ENCODE results near the gene PTPN18.

Gene PTPN18

DNA sequence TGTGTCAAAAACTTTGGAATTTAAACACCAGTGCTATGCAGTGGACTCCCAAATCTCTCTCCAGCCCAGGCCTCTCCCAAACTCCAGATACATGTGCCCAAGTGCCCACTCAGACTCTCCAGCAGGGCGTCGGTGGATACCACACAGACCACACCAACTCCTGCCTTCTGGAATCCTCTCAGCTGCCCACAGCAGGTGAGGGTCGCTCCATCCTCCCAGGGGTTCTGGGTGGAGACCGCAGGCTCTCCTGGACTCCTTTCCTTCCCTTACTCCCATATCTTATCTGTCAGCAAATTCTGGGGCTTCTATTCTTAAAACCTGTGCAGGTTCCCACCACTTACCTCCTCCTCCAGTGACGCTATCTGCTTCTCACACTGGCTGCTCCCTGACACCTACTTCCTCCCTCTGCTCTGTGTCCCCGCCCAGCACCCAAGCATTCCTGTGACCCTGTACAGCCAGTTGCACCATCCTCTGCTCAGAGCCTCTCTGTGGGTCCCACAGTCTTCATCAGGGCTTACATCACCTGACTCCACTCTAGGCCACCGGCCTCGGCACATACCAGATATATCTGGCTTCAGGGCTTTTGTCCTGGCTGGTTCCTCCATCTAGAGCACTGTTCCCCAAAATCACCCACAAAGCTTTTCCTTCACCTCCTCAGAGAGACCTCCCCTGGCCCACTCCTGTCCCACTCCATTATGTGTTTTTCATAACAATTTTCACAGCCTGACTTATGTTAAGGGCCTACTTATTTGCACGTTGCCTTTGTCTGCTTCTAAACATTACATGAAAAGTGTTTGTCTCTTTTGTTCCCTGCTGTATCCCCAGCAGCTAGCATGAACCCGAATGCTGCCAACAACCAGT, 15.7 kb upstream of the PTPN18 start:
- DNase-seq, result no peak

DNA sequence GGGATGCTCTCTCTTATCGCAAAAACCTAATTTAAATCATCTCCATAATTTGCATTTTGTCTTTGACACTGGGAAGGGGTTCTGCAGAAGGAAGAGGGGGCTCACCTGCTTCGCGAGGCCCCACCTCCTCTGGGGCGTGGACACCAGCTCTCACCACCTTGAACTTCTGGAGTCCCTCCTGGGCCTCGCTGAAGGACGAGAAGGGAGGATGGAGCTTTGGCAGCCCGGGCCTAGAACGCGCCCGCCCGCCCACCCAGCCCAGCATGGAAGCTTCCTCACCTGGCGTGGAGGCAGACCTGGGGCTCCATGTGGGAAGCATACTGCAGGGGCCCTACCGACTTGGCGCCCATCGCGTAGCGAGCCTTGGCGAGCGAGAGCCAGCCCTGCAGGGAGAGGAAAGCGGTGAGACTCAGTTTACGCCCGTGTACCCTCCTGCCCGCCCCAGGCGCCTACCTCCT, 14.3 kb upstream of the PTPN18 start:
- peak; percentile 59 for DNase-seq

DNA sequence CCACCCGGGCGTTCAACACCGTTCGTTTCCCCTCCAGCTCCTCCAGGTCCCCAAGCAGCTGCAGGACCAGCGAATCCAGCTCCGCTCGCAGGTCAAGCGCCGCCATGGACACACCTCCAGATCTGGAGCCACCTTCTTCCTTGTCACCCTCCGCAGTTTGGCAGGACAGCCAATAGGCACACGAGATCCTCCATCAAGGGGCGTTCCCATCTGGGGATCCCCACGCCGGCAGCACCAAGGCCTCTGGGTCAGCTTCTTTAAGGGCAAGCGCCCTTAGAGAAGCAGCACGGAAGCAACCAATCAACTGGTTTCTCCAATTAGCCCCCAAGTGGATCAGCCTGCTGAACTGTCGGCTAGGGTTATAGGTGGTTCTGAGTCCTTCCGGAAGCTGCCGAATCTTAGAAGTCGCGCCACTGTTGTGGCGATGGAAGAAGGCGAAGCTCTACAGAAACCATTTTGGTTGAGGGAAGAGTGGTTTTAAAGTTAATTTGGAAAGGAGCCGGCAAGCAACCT, 13.8 kb upstream of the PTPN18 start:
- peak; percentile 96 for DNase-seq

DNA sequence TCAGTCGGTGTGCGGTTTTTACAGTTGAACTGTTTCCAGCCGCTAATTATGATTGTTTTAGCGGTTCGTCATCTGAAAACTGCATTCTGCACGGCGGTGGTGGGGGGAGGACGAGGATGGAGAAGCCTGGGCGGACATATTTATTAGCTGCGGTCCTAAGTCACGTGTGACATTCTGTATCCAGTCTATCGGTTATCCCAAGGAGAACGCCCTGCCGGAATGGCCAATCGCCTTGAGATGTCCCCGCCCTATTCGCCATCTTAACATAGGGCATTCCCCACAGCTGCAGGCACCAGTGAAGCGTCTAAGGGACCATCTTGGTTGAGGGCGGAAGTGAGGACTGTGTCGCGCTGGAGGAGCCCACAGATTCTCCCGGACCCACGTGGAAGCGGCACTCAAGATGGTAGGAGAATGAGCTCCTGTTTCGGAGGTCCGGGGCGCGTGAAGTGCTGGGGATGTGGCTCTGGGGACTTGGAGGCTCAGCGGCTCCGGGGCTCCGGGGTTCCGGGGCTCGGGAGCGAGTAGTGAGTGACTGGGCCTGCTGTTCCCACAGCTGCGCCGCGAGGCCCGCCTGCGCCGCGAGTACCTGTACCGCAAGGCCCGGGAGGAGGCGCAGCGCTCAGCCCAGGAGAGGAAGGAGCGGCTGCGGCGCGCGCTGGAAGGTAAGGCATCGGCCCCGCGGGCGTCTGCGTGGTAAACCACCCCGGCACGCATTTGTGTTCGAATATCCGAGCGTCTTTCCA, 13.2 kb upstream of the PTPN18 start, which contains the start of gene IMP4:
Gene IMP4, plus strand, starts transcription at position 365 of the 743 bp plus-strand sequence. Its CDS starts 36 bp downstream, at position 401.
- peak; percentile 99 for DNase-seq

DNA sequence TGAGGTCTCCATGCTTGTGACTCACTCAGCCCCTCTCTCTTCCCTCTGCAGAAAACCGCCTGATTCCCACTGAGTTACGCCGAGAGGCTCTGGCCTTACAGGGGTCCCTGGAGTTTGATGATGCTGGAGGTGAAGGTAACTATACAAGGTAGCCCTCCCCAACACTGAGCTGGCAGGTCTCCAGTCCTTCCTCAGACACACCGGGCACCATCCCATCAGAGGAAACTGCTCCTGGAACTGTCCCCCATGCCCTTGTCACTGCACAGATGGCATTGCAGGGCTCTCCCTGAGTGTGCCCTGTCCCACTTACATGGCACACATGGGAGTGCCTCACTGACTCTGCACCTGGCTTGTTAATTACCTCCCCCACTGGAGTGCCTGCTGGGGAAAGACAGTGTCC, 11.3 kb upstream of the PTPN18 start:
- DNase-seq, result no peak

DNA sequence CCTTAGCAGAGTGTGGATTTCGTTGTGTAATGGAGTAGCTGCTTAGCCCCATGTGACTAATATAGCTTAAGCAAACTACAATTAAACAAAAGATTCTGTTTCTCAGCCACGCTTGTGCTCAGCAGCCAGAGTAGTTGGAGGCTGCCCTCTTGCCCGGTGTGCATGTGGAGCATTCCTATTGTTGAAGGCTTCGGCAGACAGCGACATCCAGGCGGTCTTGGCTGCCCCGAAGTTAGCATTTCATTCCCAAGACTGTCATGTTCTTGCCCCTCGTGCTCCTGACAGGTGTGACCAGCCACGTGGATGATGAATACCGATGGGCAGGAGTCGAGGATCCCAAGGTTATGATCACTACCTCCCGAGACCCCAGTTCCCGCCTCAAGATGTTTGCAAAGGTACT, 10.8 kb upstream of the PTPN18 start:
- no peak for DNase-seq

DNA sequence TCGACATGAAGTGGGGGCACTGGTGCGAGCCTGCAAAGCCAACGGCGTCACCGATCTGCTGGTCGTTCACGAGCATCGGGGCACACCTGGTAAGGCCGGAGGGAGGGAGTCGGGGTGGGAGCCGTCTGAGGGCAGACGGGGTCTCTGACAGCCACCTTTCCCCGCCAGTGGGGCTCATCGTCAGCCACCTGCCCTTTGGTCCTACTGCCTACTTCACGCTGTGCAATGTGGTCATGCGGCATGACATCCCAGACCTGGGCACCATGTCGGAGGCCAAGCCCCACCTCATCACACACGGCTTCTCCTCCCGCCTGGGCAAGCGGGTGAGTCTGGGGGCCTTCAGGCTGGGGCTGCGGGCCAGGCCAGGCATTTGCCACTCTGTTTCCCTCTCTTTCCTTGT, 10.2 kb upstream of the PTPN18 start:
- DNase-seq, result no peak

DNA sequence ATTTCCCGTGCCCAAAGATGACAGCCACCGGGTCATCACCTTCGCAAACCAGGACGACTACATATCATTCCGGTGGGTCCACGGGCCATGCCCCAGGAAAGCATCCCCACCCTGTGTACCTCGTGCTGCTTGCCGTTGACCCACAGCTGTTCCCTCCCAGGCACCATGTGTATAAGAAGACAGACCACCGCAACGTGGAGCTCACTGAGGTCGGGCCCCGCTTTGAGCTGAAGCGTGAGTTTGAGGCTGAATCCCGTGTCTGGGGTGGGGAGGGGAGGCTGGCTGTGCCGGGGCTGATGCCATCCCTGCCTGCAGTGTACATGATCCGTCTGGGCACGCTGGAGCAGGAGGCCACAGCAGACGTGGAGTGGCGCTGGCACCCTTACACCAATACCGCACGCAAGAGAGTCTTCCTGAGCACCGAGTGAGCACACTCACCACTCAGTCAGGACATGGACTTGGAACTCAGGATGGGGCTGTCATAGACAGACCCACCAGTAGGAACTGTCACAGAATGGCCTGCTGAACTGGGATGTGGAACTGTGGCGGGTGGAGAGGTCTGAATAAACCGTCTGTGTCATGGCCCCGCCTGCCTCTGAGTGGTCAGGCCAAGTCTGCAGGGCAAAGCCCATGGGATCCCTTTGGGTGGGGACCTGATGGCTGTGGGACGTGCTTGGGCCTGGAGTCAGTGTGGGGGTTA, 9.7 kb upstream of the PTPN18 start:
- DNase-seq, result no peak

DNA sequence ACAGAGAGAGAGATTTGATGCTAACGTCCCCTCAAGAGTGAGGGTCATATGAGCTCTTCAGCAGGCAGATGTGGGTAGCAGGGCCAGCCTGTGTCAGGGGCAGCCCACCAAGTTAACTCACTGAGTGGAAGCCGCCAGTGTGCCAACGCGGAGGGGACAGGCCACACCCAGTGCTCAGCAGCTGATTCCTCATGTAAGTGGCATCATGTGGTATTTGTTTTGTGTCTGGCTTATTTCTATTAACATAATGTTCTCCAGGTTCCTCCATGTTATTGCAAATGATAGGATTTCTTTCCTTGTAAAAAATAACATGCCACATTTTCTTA, 9.2 kb upstream of the PTPN18 start:
- DNase-seq, result no peak

DNA sequence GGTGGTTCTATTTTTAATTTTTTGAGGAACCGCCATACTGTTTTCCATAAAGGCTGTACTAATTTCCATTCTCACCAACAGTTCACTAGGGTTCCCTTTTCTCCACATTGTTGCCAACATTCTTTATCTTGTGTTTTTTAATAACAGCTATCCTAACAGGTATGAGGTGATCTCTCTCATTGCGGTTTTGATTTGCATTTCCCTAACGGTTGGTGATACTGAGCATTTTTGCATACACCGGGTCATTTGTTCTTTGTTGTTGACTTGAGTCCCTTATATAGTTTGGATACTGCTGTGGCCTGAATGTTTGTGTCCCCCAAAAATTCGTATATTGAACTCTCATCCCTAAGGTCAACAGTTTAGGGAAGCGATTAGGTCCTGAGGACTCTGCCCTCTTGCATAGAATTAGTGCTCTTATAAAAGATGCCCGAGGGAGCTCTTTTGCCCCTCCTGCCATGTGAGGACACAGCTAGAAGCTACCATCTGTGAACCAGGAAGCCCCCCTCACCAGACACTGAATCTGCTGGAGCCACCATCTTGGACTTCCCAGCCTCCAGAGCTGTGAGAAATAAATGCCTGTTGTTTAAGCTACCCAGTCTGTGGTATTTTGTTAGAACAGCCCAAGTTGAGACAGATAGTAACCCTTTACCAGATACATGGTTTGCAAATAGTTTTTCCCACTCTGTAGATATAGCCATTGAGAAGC, 8.5 kb upstream of the PTPN18 start:
- no peak for DNase-seq

DNA sequence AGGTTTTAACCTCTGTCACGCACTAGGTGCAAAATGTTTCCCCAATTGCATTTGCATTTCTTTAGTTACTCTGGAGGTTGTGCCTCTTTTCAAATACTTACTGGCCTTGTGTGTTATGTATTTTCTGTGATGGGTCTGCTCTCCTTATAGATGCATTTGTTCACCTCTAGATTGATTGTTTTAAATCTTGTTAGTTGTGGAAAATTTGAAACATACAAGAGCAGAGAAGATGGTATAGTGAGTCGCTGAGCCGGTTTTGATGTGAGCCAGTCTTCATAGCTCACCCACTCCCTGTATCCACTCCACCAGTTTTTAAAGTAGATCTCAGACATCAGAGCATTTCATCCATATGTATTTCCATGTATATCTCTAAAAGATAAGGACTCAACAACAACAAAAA, 6.7 kb upstream of the PTPN18 start:
- DNase-seq, result no peak

DNA sequence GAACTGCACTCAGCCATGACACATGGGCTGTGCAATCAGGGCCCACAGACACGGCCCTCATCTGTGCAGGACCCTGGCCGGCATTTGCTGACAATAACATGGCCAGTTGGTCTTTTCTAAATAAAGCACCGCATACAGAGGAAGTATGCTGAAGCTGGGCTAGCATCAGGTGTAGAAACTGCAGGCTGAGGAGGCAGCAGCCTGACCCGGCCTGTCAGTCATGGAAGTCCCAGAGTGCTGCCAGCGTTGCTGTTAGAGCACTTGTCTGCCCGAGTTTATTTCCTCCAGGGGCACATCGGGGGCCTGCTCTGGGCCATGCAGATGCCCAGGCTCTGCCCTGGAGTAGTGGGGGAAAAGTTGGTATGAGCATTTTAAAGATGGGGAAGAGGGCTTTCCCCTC, 4.1 kb upstream of the PTPN18 start:
- DNase-seq, result no peak

DNA sequence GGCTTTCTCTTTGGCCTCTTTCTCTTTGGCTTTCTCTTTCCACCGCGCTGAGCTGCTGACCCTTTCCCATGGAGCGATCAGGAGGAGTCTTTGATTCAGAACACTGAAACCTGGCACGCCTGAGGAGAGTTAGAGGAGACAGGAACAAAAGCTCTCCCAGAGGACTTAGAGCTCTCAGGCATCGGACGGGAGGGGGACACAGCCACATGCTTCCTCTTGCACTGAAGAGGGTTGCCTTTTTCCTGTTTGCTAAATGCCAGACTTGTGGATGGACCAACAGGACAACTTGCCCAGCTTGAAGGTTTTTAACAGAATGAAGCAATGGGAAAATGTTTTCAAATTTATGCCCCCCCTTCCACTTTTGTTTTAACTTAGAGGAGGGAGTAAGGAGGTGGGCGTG, 3.6 kb upstream of the PTPN18 start:
- DNase-seq, result no peak

DNA sequence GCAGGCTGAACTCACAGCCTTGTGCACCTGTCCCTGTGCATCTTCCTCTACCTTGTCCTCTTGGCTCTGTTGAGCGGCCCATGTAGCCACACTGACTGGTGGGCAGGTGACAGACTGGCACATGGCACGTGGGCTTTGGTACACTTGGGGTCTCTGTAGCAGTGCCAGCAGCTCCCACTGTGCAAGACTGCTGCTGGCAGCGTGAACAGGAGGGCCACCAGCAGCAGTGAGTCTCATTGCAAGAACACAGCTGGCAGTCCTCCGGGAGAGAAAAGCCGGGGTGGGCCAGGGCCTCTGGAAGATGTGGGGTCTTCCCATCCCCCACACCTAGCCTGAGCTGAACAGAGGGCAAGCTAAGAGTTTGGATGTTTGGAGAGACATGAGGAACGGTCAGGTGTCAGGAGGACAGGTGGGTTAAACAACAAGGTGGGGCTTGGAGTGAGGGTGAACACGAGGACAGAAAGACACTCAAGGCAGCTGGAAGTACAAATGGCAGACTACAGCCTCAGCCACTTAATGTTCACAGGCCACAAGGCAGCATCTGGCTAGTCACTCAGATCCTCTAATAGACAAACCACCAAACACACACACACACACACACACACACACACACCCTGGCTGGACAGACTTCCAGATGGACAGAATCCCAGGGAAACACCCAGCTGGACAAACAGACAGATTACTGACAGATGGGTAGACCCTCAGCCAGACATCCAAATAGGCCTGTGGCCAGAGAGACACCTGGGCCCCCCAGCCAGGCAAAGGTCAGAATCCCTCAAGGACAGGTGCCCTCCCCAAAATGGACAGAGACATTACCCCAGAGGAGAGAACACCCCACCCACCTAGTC, 2.3 kb upstream of the PTPN18 start:
- DNase-seq, result no peak

DNA sequence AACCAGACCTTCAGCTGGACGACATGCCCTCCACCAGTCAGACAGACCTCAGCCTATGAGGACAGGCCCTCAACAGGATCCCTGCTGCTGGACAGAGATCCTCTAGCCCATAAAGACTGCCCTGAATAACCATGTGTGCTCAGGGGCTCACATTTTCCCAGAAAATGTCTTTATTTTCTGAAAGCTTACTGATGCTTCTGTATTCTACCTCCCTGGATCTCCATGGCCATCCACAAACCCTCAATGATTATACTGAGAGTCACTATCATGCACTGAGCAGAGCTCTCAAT, 1.8 kb upstream of the PTPN18 start:
- DNase-seq, result no peak

DNA sequence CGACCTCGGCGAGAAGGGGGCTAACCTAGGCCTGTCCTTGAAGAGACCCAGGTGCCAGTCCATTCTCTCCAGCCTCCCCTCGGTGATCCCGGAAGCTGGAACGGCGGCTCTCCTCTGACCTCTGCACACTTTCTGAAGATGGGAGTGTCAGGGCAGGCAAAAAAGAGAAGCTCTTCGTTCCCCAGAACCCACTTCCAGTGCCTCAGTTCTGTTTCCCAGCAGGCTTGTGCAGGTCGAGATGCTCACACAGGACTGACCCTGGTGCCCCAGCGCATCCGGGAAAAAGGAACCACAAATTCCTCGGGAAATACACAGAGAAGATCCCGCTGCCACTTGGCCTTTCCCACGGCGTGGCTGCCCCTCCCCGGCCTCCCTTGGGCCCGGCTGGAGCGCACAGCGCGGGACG, 681 bp upstream of the PTPN18 start:
- DNase-seq, result no peak

DNA sequence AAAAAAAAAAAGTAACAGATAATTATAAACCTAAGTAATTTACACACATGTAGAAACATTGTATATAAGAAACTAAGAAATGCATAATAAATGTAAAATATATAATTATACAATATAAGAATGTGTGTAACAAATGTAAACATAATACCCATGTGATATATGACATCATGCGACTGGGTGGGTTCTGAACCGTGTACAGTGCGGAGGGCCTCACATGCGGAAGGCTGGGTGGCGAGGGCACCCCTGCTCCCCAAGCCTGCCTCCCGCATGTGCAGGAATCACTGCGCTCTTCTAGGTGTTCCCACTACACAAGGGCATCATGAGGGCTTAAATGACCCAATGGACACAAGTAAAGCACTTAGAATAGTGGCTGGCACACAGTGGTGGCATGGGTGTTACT, 2.0 kb downstream of the PTPN18 start:
- no peak for DNase-seq

DNA sequence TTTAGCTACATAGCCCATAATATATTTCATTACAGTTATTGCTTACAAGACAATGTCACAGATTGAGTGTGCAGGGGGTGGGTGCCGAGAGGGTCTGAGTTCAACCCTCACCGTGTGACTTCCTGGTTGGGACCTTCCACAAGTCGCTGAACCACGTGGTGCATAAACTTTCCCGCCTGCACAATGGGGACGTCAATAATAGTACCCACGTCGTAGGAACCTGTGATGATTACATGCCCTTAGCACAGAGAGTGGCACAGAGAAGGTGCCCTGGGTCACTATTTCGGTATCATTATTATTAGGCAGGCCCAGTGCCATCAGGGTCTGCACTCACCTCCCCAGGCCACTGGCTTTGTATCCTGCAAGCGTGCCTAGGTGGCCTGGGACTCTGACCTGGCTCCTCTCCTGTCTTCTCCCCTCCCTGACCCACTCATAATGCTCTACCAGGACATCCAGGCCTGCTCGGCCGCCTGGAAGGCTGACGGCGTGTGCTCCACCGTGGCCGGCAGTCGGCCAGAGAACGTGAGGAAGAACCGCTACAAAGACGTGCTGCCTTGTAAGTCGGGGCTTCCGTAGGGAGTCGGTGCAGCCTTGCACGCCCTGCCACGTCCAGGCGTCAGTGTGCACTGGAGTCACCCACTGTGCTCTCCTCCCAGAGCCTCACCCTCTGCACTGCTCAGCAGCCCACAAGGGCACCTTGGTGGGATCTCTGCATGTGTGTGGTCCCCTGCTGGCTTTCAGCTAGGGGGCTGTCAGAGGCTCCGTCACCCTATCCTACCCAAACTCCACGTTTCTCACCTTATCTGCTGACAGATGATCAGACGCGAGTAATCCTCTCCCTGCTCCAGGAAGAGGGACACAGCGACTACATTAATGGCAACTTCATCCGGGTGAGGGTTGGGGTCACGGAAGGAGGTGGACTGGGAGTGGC, 2.8 kb downstream of the PTPN18 start:
- DNase-seq, result no peak

DNA sequence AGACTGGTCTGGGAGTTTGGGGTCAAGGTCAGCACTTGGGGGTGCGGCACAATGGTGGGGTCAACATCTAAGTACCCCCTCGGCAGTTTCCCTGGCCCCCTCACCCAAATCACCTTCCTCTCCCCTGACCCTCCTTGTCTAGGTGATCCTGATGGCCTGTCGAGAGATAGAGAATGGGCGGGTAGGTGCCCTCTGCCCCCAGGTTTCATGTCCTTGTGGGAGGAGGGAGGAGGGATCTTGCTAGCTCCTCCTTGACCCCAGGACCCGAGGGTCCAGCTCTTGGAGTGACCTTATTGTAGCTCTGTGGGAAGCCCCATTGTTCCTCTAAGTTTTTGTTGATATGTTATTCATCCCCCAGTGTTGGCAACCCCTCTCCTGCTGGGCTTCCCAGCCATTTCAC, 3.6 kb downstream of the PTPN18 start:
- no peak for DNase-seq

DNA sequence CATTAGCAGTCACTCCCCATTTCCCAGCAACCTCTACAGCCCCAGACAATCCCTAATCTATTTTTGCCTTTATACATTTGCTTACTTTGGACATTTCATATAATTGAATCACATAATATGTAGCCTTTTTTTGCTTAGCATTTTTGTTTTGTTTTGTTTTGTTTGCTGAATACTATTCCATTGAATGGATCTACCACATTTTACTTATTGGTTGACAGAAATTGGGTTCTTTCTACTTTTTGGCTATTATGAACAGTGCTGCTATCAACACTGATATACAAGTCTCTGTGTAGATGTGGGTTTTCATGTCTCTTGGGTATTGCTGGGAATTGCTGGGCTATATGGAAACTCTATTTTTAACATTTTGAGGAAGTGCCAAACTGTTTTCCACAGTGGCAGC, 7.6 kb downstream of the PTPN18 start:
- no peak for DNase-seq

DNA sequence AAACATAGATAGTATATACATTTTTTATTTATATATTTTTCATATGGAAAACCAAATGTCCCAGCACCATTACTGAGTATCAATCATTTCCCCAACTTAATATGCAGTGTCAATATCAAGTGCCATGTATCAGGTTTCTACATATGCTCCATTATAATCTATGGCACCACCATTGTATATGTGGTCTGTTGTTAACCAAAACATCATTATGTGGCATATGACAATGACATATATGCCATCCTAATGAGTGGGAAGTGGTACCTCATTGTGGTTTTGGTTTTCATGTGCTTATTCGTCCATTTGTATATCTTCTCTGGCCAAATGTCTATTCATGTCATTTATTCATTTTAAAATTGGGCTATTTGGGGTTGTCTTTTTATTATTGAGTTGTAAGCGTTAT, 9.2 kb downstream of the PTPN18 start:
- no peak for DNase-seq
